ENCODE measurements around the gene RERE. TPM values are rescaled to one million over a fixed set of nuclear protein-coding genes. Genes with fewer than 3 reads are reported as not detected.

Gene RERE
- total RNA-seq, 1 donor from 2014 or later = 78.2 TPM

GRCh38 chr1:8753736-8754135 is 63.7 kb downstream of the RERE start:
- intact Hi-C loops (cut with micrococcal nuclease) = no loop called here

- intact Hi-C loops (cut with micrococcal nuclease) = no loop called here
Measured at GRCh38 chr1:8752921-8753713, 64.3 kb downstream of the RERE start.

- intact Hi-C loops (cut with micrococcal nuclease) = no loop called here
Measured at GRCh38 chr1:8752411-8752810, 65.0 kb downstream of the RERE start.

- intact Hi-C loops (cut with micrococcal nuclease) = no loop called here
Measured at GRCh38 chr1:8751984-8752383, 65.5 kb downstream of the RERE start.

GRCh38 chr1:8747879-8748825 is 69.3 kb downstream of the RERE start:
- intact Hi-C loops (cut with micrococcal nuclease) = no loop called here

- intact Hi-C loops (cut with micrococcal nuclease) = no loop called here
Measured at GRCh38 chr1:8746554-8746953, 70.9 kb downstream of the RERE start.

- intact Hi-C loops (cut with micrococcal nuclease) = no loop called here
Measured at GRCh38 chr1:8745749-8746390, 71.6 kb downstream of the RERE start.

- intact Hi-C loops (cut with micrococcal nuclease) = no loop called here
Measured at GRCh38 chr1:8745346-8745745, 72.1 kb downstream of the RERE start.

GRCh38 chr1:8742022-8742924 is 75.2 kb downstream of the RERE start:
- intact Hi-C loops (cut with micrococcal nuclease) = no loop called here

- intact Hi-C loops (cut with micrococcal nuclease) = no loop called here
Measured at GRCh38 chr1:8740034-8740449, 77.4 kb downstream of the RERE start.

GRCh38 chr1:8739377-8739776 is 78.1 kb downstream of the RERE start:
- intact Hi-C loops (cut with micrococcal nuclease) = no loop called here

- intact Hi-C loops (cut with micrococcal nuclease) = no loop called here
Measured at GRCh38 chr1:8736927-8737326, 80.5 kb downstream of the RERE start.

GRCh38 chr1:8733484-8733883 is 84.0 kb downstream of the RERE start:
- intact Hi-C loops (cut with micrococcal nuclease) = no loop called here

- intact Hi-C loops (cut with micrococcal nuclease) = no loop called here
Measured at GRCh38 chr1:8731162-8731561, 86.3 kb downstream of the RERE start.

GRCh38 chr1:8728464-8728863 is 89.0 kb downstream of the RERE start:
- intact Hi-C loops (cut with micrococcal nuclease) = loop anchor here (10.0 kb wide), 1 partner anchor 714 kb away; no protein-coding TSS in a partner anchor

- intact Hi-C loops (cut with micrococcal nuclease) = loop anchor here (10.0 kb wide), 1 partner anchor 713 kb away; no protein-coding TSS in a partner anchor
Measured at GRCh38 chr1:8727809-8728213, 89.6 kb downstream of the RERE start.

GRCh38 chr1:8727316-8727715 is 90.1 kb downstream of the RERE start:
- intact Hi-C loops (cut with micrococcal nuclease) = loop anchor here (10.0 kb wide), 1 partner anchor 713 kb away; no protein-coding TSS in a partner anchor

GRCh38 chr1:8726801-8727186 is 90.6 kb downstream of the RERE start:
- intact Hi-C loops (cut with micrococcal nuclease) = loop anchor here (1.0 to 10.0 kb wide), 3 partner anchors 123 to 712 kb away; no protein-coding TSS in a partner anchor

GRCh38 chr1:8723010-8723409 is 94.4 kb downstream of the RERE start:
- intact Hi-C loops (cut with micrococcal nuclease) = loop anchor here (10.0 kb wide), 1 partner anchor 708 kb away; no protein-coding TSS in a partner anchor

GRCh38 chr1:8722366-8722765 is 95.1 kb downstream of the RERE start:
- intact Hi-C loops (cut with micrococcal nuclease) = loop anchor here (10.0 kb wide), 1 partner anchor 708 kb away; no protein-coding TSS in a partner anchor
